Esophagus muscularis mucosa (tissue), 3 donors: ENCODE measurements around the gene USP30.

Experiments used
- CTCF ChIP-seq, 3 experiments: fragments of 200-600 bp in 2 of 3; fragments of 450-650 bp in 1 of 3; sonication (generic) in 2 of 3; IDR thresholded peaks; one replicate each; pipeline ENCODE4 v1.5.1; 2017 to 2019; ENCODE audit warnings: antibody characterized with exemption in 3 of 3, mild to moderate bottlenecking in 2 of 3, moderate library complexity in 1 of 3
- POLR2A ChIP-seq: fragments of 450-650 bp; IDR thresholded peaks from one replicate; pipeline ENCODE4 v1.6.1; 2017; ENCODE audit warnings: antibody characterized with exemption, moderate library complexity, mild to moderate bottlenecking, low read depth
- POLR2AphosphoS5 ChIP-seq, 2 donors: sonication (generic); formaldehyde crosslinking; IDR thresholded peaks; one replicate each; pipeline ENCODE4 v1.6.1; 2017; ENCODE audit warnings: antibody characterized with exemption in 2 of 2

GRCh38 chr12:109088818-109089217 is 36.4 kb downstream of the USP30 start:
- TF ChIP-seq POLR2A (no peak), CTCF (IDR thresholded peaks at IDR 0.05) (no peak), POLR2AphosphoS5 (IDR thresholded peaks at IDR 0.05) (no peak)
